ENCODE results near the gene COL26A1.
"Not testable (repeated sequence)": the region's sequence is repeated elsewhere in the genome, so short reads cannot be mapped to it uniquely, and the experiment has no call there.

Gene COL26A1

DNA sequence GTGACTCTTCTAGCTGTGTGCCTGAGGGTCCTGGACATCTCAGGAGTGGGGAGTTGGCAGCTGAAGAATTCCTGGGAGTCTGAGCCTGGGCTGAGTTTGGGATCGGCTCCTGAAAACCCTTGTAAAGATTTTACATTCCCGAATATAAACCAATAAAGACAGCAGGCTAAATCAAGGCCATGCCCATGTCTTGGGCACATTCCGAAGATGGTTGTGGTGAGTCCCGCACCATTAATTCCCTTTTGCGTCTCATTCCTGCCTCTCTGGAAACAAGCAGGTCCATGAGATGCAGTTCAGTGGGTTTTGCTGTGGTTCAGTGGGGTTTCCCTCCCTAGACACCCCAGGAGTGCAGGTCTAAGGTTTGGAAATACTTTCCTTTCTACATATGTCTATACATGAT lies 90.9 kb downstream of the COL26A1 start:
- DNase-seq: no peak

DNA sequence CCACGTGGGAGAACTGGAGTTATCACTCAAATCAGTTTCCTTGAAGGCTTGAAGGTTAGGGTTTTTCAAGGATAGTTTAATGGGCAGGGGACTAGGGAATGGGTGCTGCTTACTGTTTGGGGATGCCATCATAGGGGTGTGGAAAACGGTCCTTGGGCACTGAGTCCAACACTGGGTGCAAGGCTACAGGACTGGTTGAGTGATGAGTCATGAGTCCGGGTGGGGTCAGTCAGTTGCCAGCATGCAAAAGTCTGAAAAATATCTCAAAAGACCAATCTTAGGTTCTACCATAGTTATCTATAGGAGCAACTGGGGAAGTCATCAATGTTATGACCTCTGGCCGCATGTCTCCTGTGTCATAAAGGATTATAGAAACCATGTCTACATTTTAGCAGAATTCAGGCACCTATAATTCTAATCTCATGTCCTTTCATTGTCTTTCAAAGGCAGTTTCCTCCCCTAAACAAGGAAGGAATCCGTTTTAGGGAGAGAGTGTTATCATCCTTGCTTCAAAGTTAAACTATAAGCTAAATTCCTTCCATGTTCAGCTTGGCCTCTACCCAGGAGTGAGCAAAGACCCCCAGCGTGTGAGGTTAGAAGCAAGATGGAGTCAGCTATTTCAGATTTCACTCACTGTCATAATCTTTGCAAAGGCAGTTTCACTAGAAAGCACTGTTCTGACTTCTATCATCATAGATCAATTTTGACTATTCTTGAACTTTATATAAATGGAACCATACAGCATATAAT lies 94.5 kb downstream of the COL26A1 start:
- no peak for DNase-seq

DNA sequence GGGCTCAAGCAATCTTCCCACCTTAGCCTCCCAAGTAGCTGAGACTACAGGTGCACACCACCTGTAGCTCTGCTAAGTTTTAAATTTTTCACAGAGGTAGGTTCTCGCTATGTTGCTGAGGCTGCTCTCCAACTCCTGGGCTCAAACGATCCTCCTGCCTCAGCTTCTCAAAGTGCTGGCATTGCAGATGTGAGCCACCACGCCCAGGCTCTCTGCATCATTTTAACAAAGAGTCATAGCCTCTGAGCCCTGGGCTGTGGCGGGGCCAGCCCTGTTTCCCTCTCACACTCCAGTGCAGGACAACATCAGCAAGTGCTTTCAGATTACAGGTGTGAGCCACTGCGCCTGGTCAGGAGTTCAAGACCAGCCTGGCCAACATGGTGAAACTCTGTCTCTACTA lies 102.5 kb downstream of the COL26A1 start:
- no peak for DNase-seq

DNA sequence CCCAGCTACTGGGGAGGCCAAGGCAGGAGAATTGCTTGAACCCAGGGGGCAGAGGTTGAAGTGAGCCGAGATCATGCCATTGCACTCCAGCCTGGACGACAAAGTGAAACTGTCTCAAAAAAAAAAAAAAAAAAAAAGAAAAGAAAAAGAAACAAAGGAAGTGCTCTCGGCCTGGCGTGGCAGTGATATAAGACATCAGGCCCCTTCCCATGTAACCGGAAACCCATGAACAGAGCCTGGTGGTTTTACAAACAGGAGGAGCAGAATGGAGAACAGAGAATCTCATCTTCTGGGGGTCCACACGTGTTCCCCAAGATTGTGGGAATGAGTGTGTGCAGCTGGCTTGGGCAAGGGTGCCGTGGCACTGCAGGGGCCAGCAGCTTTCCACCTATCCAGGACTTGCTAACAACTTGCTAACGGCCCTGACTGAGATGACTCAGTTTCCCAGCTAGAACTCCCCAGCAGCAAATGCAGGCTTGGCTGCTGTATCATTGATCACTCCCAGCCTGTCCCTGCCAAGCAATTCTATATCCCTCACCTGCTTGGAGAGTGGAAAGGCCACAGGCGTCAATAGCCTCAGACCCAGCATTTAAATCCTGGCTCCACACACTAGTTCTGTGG lies 103.0 kb downstream of the COL26A1 start:
- no peak for DNase-seq

DNA sequence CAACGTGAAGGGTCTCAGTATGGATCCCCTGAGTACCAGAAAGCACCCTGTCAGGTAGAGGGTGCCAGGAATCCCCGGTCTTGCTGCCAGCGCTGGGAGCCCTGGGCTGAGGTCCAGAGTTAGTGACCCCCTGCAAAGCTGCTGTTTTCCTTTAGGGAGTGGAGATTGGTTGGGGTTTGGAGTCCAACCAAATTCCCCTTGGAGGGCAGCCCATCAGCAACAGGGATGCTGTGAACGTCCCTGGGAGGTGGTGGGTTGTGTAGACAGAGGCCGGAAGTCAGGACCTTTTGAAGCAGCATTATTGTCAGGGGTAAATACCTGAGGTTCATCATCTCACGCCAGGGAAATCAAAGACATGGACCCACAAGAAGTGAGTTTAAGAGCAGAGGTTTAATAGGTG lies 104.2 kb downstream of the COL26A1 start:
- DNase-seq: no peak

DNA sequence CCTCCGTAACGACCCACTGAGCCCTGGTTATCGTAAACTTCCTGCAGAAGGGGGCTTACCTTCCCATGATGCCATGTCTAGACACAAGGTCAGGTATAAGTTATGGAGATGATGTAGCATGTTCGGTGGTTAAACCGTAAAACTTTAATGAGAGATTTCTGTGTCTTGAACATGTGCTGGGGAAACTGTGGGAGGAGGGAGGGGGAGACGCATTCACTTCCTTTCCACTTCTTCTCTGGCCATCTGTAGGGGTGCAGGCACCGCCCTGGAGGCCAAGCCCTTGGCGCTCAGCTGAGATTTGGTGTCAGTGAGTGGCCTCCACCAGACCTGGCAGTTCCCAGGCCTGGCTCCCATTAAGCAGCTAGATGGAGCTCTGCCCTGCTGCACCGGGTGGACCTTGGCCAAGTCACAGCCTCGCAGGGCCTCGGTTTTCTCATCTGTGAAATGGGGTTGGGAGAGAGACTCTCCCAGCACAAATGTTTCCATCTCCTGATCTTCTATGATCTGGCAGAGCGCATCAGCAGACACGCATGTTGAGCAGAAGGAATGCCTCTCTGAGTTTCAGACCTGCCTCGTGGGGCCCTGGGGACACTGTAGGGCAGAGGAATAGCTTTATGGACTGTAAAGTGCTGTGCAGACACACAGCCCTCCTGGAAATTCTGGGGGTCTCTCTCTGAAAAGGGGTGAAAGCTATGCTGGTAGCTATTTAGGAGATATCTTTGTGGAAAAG lies 106.0 kb downstream of the COL26A1 start:
- no peak for DNase-seq

DNA sequence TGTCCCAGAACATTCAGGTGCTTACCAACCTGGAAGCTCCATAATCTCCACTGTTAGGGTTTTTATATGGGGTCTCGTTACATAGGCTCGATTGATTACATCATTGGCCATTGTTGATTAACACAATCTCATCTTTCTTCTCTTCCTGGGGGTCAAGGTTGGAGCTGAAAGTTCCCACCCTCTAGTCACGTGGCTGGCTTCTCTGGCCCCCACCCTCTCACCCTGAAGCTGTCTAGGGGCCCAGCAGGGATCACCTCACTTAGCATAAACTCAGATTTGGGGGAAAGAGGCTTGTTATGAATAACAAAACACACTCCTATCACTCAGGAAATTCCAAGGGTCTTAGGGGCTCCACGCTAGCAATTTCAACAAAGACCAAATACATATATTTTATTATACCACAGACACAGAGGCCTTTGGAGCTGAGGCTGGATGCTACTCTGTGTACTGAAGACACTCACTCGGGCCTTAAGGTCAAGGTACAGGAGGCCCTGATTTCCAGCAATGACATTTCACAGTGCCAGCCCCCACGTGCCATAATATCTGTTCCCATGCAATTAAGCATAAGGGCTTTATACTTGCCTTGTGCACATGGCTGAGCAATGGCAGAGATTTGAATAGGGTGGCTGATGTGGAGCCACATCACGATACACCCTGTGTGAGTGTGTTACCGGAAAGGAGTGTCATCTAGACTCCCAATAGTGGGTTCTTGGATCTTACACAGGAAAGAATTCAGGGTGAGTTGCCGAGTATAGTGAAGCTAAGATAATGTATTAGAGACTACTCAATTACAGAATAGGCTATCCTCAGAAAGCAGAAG lies 108.2 kb downstream of the COL26A1 start:
- no peak for DNase-seq

DNA sequence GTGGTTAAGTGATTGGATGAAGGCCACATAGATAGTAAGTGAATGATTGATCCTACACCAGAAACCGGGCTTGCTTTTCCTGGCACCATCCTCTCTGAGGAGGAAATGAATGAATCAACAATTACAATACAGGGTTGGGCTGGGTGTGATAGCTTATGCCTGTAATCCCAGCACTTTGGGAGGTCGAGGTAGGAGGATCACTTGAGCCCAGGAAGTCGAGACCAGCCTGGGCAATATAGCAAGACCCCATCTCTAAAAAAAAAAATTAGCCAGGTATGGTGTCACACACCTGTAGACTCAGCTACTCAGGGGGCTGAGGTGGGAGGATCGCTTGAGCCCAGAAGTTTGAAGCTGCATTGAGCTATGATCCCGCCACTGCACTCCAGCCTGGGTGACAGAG lies 111.5 kb downstream of the COL26A1 start:
- DNase-seq: no peak

DNA sequence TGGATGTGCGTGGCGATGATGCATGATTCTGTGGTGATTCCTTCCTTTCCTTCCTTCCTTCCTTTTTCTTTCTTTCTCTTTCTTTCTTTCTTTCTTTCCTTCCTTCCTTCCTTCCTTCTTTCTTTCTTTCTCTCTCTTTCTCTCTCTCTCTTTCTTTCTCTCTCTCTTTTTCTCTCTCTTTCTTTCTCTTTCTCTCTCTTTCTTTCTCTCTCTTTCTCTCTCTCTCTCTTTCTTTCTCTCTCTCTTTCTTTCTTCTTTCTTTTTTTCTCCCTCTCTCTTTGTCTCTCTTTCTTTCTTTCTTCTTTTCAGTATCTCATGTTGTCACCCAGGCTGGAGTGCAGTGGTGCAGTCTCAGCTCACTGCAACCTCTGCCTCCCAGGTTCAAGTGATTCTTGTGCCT lies 113.0 kb downstream of the COL26A1 start:
- not testable (repeated sequence) for DNase-seq

DNA sequence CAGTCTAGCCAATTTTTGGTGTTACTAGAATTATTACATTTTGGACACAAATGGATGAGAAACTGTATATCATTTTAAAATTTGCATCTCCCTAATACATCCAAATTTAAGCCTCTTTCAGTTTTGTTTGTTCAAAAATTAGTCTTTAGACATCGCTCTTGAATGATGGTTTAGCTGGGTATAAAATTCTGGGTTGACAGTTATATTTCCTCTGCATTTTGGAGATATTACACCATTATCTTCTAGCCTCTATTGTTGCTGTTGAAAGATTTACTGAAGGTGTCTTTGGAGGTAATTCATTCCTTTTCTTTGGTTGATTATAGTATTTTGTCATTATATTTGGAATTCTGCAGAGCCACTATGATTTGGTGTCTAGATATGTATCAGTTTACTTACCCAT lies 116.5 kb downstream of the COL26A1 start:
- no peak for DNase-seq

DNA sequence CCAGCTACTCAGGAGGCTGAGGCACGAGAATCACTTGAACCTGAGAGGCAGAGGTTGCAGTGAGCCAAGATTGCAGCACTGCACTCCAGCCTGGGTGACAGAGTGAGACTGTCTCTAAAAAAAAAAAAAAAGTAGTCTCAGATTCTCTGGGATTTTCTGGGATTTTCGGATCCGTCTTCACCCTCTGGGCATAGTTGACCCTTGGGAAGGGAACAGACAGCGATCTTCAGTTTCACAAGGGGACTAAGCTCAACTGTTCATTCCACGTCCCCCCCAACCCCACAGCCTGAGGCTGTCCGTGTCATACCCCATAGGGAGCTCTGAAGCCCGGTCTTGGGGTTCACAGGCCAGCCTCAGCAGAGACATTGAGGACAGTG lies 123.4 kb downstream of the COL26A1 start:
- not testable (repeated sequence) for DNase-seq

DNA sequence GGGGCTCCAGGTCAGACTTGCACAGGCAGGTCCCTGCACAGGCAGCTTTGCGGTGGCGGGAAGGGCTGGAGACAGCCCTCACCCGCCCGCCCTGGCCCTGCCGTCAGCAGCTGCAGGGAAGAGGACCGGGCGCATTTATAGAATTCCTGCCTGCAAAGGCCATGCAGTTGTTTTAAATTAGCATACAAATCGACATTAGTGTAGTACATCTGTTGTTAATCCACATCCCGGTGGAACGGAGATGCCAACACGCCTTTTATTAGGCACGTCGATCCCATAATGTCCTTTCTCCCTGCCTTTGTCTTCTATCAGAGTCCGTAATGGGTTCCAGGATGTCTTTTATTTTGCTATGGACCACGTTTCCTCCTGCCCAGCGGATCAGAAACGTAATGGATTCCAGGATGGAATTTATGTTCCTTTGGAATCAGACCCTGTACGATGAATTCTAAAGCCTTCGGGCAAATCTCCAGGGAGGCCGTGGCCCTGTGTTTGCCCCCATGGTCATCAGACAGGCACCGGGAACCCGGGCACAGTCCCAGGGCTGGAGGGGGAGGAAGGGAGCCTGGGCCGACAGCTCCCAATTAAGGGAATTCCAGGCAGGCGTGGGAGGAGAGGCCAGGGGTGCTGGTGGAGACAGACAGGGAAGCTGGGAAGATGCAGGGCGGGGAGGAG lies 123.9 kb downstream of the COL26A1 start:
- no peak for DNase-seq

DNA sequence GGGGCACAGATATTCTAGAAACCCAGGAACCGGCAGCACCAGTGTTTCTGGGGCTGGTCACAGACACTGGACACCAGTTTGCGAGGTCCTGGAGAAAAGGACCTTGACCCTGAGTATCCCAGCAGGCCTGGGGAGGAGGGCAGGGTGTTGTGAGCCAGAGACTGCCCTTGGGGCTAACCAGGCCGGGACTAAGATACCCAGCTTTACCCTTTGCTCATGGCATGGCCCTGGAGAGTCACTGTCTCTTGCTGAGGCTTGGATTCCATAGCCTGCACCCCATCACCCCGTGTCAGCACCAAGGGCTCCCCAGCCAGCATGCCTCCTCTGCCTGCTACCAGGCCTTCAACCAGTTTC lies 124.4 kb downstream of the COL26A1 start:
- no peak for DNase-seq

DNA sequence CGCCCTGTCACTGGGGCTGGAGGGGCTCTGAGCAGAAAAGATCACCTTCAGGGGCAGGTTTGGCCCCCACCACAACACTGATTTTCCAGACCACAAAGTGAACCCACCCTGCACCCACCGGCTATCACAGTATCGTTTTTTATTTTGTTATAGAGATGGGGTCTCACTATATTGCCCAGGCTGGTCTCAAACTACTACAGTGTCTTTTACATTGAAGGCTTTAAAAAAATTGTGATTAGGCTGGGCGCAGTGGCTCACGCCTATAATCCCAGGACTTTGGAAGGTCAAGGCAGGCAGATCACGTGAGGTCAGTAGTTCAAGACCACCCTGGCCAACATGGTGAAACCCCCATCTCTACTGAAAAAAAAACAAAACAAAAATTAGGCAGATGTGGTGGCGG lies 125.1 kb downstream of the COL26A1 start:
- DNase-seq: no peak

DNA sequence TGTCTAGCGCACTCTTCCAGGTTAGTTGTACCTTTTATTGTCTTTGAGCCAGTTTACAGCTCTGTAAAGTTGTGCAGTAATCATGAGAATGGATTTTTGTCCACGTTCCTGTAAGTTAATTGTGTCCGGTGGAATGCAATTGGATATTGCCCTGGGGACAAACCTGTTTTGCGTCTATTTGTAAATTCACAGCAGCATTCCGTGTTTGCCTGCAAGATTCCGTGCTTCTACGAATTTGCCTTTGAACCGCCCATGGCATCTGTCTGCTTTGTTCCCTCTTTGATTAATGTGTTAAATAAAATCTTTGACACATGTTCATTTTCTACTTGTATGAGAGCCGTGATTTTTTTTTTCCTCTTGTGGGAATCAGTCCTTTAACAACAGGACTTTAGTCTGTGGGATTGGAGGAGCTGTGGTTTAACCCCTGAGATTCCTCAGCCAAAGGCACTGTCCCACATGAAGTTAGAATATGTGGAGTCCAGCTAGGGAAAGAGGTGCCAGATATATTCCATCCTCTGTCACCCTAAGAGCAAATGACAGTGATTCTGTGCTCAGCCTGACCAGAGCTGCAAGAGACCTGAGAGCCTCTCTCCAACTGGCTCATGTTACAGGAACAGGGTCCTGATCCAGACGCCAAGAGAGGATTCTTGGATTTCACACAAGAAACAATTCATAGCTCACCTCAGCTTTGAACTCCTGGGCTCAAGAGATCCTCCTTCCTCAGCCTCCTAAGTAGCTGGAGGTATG lies 126.3 kb downstream of the COL26A1 start:
- DNase-seq: no peak

DNA sequence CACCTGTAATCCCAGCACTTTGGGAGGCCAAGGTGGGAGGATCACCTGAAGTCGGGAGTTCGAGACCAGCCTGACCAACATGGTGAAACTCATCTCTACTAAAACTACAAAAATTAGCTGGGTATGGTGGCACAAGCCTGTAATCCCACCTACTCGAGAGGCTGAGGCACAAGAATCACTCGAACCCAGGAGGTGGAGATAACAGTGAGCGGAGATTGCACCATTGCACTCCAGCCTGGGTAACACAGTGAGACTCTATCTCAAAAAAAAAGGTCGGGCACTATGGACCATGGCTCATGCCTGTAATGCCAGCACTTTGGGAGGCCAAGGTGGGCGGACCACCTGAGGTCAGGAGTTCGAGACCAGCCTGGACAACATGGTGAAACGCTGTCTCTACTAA lies 127.8 kb downstream of the COL26A1 start:
- DNase-seq: not testable (repeated sequence)

DNA sequence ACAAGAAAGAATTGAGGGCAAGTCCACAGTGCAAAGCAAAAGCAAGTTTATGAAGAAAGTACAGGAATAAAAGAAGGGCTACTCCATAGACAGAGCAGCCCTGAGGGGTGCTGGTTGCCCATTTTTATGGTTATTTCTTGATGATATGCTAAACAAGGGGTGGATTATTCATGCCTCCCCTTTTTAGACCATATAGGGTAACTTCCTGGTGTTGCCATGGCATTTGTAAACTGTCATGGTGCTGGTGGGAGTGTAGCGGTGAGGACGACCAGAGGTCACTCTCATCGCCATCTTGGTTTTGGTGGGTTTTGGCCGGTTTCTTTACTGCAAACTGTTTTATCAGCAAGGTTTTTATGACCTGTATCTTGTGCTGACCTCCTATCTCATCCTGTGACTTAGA lies 128.8 kb downstream of the COL26A1 start:
- not testable (repeated sequence) for DNase-seq

DNA sequence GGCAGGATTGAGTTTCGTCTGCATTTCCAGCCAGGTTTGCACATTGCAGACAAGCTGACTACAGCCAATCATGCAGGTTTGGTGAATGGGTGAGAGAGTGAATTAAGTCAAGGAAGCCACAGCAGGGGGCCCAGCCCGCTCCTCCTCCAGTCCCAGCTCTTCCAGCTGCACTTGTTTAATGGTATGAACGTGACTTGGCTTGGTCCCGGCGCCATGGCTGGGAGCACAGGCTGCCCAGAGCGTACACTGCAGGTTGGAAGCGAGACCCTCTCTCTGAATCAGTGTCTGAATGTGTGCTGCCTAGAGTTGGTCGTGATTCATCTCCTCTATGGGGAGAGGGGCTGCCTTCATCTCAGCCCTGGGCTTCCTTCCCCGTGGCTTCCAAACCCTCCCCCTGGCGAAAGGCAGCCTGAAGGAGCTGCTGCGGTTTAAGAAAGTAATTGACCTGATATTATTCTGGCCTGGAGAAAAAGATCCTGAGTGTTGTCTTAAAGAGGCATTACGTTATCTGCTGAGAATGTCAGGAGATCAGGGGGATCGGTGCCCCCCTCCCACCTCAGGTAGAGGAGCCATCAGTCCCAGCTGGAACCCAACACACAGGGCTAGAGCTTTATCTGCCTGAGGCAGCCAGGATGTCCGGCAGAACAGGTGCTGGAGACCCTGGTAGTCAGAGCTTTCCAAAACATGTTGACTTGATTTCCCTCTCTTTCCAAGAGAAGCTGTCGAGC lies 132.1 kb downstream of the COL26A1 start:
- DNase-seq: no peak

DNA sequence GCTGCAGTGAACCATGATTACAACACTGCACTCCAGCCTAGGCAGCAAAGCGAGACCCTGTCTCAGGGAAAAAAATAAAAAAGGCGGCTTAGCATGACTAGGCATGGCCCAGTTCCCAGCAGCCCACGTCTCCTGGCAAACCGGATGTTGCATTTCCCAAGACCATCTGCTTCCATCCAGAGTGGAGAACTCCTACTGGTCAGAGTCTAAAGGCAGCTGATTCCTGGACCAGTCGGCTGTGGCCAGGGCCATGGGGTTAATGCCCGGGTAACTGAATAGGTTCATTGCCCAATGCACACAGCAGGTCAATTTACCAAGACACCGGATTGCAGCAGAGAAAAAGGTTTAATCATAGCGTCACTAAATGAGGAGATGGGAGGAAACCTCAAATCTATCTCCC lies 133.3 kb downstream of the COL26A1 start:
- no peak for DNase-seq

DNA sequence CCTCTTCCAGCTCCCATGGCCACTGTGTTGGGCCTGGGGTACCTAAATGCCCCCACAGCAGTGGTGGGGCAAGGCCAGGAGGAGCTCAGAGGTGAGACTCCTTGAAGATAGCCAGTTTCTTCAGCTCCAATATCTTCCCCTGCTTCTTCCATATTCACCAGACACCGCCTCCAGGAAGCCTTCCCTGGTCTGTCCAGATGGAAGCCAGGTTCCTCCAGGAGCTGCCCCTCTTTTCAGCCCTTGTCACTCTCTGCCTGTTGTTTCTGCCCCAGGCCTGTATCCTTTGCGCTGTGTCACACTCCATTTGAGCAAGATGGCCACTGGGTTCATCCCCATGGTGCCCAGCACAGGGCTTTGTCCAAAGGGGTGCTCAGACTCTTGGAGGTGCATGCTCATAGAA lies 138.7 kb downstream of the COL26A1 start:
- DNase-seq: no peak

DNA sequence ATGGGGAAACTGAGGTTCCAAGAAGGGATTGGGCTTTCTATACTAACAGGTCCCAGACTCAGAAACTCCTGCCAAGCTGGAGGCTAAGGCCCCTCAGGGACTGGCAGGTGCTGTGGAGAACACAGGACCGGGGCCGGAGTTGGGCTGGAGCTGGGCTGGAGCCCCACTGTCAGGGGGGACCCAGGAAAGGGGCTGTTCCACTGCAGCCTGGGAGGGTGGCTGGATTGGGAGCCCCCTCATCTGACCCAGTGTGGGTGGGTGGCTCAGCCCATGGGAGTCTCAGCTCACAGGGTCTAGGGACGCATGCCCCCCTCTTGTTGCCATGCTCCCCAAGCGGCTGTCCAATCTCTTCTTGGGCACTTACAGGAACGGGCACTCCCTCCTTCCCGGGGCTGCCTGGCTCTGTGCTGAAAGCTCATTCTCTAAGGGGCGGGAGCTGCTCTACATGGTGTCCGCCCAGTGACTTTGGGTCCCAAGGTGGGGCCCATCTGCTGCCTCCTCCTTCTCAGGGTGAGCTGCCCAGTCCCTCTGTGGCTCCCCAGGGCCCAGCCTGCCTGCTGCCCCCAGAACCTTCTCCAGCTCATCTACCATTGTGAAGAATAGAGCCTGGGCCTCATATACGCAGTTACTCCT lies 139.9 kb downstream of the COL26A1 start:
- DNase-seq: no peak

All from NCI-H2171 (cell line).